DMS153 (cell line): ENCODE results near the gene BLVRB.
A peak's percentile ranks its signal among the peaks of the same experiment; 100 is the strongest.
"Not testable (repeated sequence)": the region's sequence is repeated elsewhere in the genome, so short reads cannot be mapped to it uniquely, and the experiment has no call there.

ENCODE experiments used
- DNase-seq: peaks from one replicate; lab custom pipeline; 2025; lab: John Stamatoyannopoulos, UW

BLVRB gene

GRCh38 chr19:40422748-40423566, 42.6 kb downstream of the BLVRB start:
- no peak for DNase-seq

- DNase-seq, result no peak
Measured at GRCh38 chr19:40421993-40422747, 43.4 kb downstream of the BLVRB start.

- peak; percentile 45 for DNase-seq
Measured at GRCh38 chr19:40420766-40421765, 44.5 kb downstream of the BLVRB start.

- no peak for DNase-seq
Measured at GRCh38 chr19:40420451-40420765, 45.1 kb downstream of the BLVRB start.

- DNase-seq, result no peak
Measured at GRCh38 chr19:40419780-40420179, 45.8 kb downstream of the BLVRB start.

GRCh38 chr19:40419066-40419612, 46.4 kb downstream of the BLVRB start:
- no peak for DNase-seq

- no peak for DNase-seq
Measured at GRCh38 chr19:40418040-40418439, 47.5 kb downstream of the BLVRB start.

GRCh38 chr19:40417643-40417981, 47.9 kb downstream of the BLVRB start:
- DNase-seq, result no peak

- DNase-seq, result no peak
Measured at GRCh38 chr19:40416918-40417642, 48.5 kb downstream of the BLVRB start.

- no peak for DNase-seq
Measured at GRCh38 chr19:40415768-40416167, 49.8 kb downstream of the BLVRB start.

GRCh38 chr19:40414542-40415535, 50.7 kb downstream of the BLVRB start:
- DNase-seq, result no peak

GRCh38 chr19:40413291-40413845, 52.2 kb downstream of the BLVRB start, which contains the start of gene PRX:
Gene PRX, minus strand, starts transcription at chr19:40413378. Its CDS starts 5,446 bp downstream, at chr19:40407932.
- DNase-seq, result no peak

GRCh38 chr19:40412866-40413265, 52.7 kb downstream of the BLVRB start:
- no peak for DNase-seq

GRCh38 chr19:40411958-40412499, 53.5 kb downstream of the BLVRB start:
- DNase-seq, result no peak

- no peak for DNase-seq
Measured at GRCh38 chr19:40411125-40411842, 54.3 kb downstream of the BLVRB start.

GRCh38 chr19:40410030-40410389, 55.5 kb downstream of the BLVRB start:
- no peak for DNase-seq

GRCh38 chr19:40408598-40408925, 57.0 kb downstream of the BLVRB start:
- not testable (repeated sequence) for DNase-seq

- no peak for DNase-seq
Measured at GRCh38 chr19:40407714-40408597, 57.6 kb downstream of the BLVRB start.
